HTERT RPE-1 (cell line): Measurements from ENCODE around the gene MUC4.
"Not testable (repeated sequence)": the region's sequence is repeated elsewhere in the genome, so short reads cannot be mapped to it uniquely, and the experiment has no call there.

Experiments used
- in situ Hi-C: fragments of 300-500 bp; cut with MboI; formaldehyde crosslinking; loops from 4 replicates; pipeline ENCODE4 v1.14.3; 2020; ENCODE audit warnings: low sequenced_read_pairs

Gene MUC4

GRCh38 chr3:195785781-195786405, 25.8 kb downstream of the MUC4 start:
- in situ Hi-C loops = not testable (repeated sequence)

GRCh38 chr3:195784031-195784430, 27.7 kb downstream of the MUC4 start:
- in situ Hi-C loops = not testable (repeated sequence)

DNA sequence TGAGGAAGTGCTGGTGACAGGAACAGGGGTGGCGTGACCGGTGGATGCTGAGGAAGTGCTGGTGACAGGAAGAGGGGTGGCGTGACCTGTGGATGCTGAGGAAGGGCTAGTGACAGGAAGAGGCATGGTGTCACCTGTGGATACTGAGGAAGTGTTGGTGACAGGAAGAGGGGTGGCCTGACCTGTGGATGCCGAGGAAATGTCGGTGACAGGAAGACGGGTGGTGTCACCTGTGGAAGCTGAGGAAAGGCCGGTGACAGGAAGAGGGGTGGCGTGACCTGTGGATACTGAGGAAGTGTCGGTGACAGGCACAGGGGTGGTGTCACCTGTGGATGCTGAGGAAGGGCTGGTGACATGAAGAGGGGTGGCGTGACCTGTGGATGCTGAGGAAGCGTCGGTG, 30.5 kb downstream of the MUC4 start:
- in situ Hi-C loops = not testable (repeated sequence)

- in situ Hi-C loops = no loop called here
Measured at GRCh38 chr3:195777975-195778374, 33.8 kb downstream of the MUC4 start.

- in situ Hi-C loops = no loop called here
Measured at GRCh38 chr3:195774917-195775316, 36.8 kb downstream of the MUC4 start.

GRCh38 chr3:195773956-195774537, 37.7 kb downstream of the MUC4 start:
- in situ Hi-C loops = no loop called here

- in situ Hi-C loops = no loop called here
Measured at GRCh38 chr3:195771646-195772300, 40.0 kb downstream of the MUC4 start.

DNA sequence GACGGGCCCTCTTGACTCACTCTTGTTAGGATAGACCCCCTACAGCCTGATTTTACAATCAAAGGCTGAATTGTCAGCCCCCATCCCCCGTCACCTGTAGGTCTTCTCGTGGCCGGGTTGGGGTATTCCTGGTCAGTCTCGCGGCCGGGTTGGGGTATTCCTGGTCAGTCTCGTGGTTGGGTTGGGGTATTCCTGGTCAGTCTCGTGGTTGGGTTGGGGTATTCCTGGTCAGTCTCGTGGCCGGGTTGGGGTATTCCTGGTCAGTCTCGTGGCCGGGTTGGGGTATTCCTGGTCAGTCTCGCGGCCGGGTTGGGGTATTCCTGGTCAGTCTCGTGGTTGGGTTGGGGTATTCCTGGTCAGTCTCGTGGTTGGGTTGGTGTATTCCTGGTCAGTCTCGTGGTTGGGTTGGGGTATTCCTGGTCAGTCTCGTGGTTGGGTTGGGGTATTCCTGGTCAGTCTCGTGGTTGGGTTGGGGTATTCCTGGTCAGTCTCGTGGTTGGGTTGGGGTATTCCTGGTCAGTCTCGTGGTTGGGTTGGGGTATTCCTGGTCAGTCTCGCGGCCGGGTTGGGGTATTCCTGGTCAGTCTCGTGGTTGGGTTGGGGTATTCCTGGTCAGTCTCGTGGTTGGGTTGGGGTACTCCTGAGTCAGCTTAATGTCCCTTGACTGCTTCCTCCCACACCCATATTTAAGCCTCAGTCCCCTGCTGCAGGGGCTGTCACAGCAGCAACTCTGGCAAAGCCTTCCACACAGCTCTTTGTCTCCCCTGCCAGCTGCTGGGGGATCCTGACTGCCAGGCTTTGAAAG, 40.7 kb downstream of the MUC4 start:
- in situ Hi-C loops = not testable (repeated sequence)

- in situ Hi-C loops = no loop called here
Measured at GRCh38 chr3:195770081-195770840, 41.5 kb downstream of the MUC4 start.

- in situ Hi-C loops = no loop called here
Measured at GRCh38 chr3:195769551-195769950, 42.2 kb downstream of the MUC4 start.

GRCh38 chr3:195768831-195769303, 42.9 kb downstream of the MUC4 start:
- in situ Hi-C loops = no loop called here

- in situ Hi-C loops = no loop called here
Measured at GRCh38 chr3:195768414-195768813, 43.3 kb downstream of the MUC4 start.

DNA sequence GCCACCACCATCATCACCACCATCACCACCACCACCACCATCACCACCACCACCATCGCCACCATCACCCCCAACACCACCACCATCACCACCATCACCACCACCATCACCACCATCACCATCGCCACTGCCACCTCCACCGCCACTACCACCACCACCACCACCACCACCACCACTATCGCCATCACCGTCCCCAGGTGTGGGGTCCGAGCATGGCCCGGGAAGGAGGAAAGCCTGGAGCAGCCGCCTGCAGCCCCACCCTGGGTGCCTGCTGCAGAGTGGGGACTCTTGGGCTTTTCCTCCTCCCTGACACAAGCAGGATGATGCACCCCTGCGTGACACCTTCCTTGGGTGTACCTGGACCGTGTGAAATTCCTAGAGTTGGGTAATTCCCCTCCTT, 43.9 kb downstream of the MUC4 start:
- in situ Hi-C loops = no loop called here

- in situ Hi-C loops = no loop called here
Measured at GRCh38 chr3:195766671-195767070, 45.1 kb downstream of the MUC4 start.

DNA sequence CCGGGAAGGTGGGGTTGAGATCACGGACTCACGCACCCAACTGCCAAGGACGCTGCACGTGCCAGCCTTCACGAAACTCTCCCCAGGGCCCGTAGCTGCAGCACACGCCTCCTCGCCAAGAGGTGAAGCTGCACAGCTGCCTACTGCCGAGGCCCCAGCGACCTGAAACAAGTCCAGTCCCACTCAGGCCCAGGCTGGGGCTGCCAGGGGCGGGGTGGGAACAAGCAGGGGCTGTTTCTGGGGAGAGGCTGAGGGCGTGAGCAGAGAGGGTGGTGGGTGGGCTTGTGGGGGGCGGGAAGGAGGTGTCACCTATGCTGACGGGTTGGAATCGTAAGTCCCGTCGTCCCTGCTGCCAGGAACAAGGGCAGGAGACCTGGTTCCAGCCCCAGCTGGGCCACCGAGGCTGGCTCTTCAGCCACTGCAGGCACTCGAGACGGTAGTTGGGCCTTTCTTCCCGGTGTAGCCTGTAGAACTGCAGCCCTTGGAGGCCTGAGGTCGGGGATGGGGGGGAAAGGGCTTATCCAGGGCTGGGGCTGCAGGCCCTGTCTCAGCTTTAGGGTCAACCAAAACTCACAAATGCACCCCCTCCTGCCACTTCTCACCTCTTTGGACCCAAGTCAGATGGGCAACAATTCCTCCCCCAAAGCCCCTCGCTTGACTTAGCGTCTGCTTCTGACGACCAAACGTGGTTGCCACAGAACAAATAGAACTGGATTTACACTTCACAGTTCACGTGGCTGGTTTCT, 46.6 kb downstream of the MUC4 start:
- in situ Hi-C loops = no loop called here

- in situ Hi-C loops = no loop called here
Measured at GRCh38 chr3:195763843-195764825, 47.6 kb downstream of the MUC4 start.

GRCh38 chr3:195763076-195763830, 48.5 kb downstream of the MUC4 start:
- in situ Hi-C loops = no loop called here

DNA sequence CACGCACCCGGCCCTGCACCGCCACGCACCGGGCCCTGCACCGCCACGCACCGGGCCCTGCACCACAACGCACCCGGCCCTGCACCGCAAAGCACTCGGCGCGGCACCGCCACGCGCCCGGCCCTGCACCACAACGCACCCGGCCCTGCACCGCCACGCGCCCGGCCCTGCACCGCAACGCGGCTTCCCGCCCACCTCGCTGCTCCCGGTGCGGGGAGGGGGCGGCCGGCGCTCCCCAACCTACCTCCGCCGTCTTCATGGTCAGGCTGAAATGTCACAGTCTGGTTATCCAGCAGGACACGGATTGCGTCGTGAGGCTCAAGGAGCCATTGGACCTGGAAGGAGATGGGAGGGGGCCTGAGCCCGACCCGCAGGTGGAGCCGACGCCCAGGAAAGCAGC, 49.1 kb downstream of the MUC4 start:
- in situ Hi-C loops = no loop called here
